ENCODE measurements around the gene EFCAB9. TPM values are rescaled to one million over a fixed set of nuclear protein-coding genes. Genes with fewer than 3 reads are reported as not detected.
"Not testable (repeated sequence)": the region's sequence is repeated elsewhere in the genome, so short reads cannot be mapped to it uniquely, and the experiment has no call there.

EFCAB9 gene
- total RNA-seq, 2 experiments from 2014 or later = not detected

- H3K27me3 Mint-ChIP-seq = peaks cover 11% of the 10 kb centered on the region
- CTCF ChIA-PET = interaction anchor here (1.4 to 2.9 kb wide), 2 partner anchors 11 kb away, joined by 4 to 18 read pairs; partner anchors contain the start of gene STK10
- POLR2A ChIA-PET = interaction anchor here (0.6 kb wide), 1 partner anchor 141 kb away, joined by 3 read pairs; no protein-coding TSS in a partner anchor
Observed at GRCh38 chr5:172199446-172199845, 5.5 kb downstream of the EFCAB9 start.

DNA sequence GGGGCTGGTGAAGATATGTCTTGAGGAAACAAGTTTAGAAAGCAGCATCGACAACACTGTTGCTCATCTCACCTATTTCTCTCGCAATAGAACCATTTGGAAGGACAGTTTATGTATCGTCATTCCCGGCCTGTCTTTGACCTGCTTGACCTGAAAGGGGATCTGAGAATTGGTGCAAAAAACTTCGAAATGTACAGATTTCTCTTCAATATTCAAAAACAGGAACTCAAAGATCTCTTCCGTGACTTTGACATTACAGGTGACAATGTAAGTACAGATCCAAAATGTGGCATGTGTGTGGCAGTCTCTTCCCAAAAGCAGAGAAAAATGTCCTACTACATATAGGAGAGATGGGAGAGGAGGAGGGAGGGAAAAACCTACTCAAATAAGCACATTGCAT, 6.5 kb downstream of the EFCAB9 start:
- ChIA-PET POLR2A (no interaction called here), CTCF (no interaction called here)
- Mint-ChIP-seq H3K4me3 (no peak overlapping the region), H3K27me3 (peaks cover 11% of the 10 kb centered on the region), H3K27ac (no peak overlapping the region), H3K4me1 (no peaks in the 10 kb centered on the region), H3K36me3 (ENCODE audit: low read depth) (no peaks in the 10 kb centered on the region), H3K9me3 (no peaks in the 10 kb centered on the region)
- no peak for DNase-seq

More at GRCh38 chr5:172199446-172199845, 5.5 kb downstream of the EFCAB9 start:
- Mint-ChIP-seq H3K4me3 (no peak overlapping the region), H3K4me1 (no peaks in the 10 kb centered on the region), H3K9me3 (no peaks in the 10 kb centered on the region), H3K27ac (no peak overlapping the region), H3K36me3 (ENCODE audit: low read depth) (no peaks in the 10 kb centered on the region)
- DNase-seq = no peak

GRCh38 chr5:172205984-172206383, 12.0 kb downstream of the EFCAB9 start:
- H3K27me3 Mint-ChIP-seq; H3K9me3 Mint-ChIP-seq; H3K27ac Mint-ChIP-seq; H3K36me3 Mint-ChIP-seq (ENCODE audit: low read depth); H3K4me3 Mint-ChIP-seq; POLR2A ChIA-PET; DNase-seq; H3K4me1 Mint-ChIP-seq; CTCF ChIA-PET: not testable (repeated sequence)

DNA sequence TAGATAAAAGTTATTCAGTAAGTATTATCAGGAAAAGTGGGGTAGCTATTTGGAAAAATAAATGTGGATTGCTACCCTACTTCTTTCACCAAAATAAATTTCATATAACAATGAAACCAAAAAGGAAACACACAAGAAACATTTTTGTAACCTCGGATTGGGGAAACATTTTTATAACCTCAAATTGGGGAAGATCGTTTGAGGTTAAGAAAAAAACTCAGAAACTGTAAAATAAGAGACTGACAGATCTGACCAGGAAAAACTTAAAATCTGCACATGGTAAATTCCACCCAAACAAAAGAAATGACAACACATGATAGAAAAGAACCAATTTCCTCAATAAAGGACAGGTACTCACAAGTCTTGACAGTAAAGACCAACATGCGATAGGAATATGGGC, 13.5 kb downstream of the EFCAB9 start:
- Mint-ChIP-seq H3K27me3 (no peaks in the 10 kb centered on the region), H3K27ac (no peak overlapping the region), H3K9me3 (no peaks in the 10 kb centered on the region), H3K4me3 (no peak overlapping the region), H3K4me1 (no peaks in the 10 kb centered on the region), H3K36me3 (ENCODE audit: low read depth) (peaks cover 10% of the 10 kb centered on the region)
- DNase-seq = no peak
- CTCF ChIA-PET = no interaction called here
- POLR2A ChIA-PET = no interaction called here

GRCh38 chr5:172209714-172210113, 15.7 kb downstream of the EFCAB9 start:
- H3K4me3 Mint-ChIP-seq = no peak overlapping the region
- CTCF ChIA-PET = interaction anchor here (2.0 kb wide), 1 partner anchor 21 kb away, joined by 8 read pairs; the partner anchor contains the start of gene STK10
- H3K36me3 Mint-ChIP-seq (ENCODE audit: low read depth) = peaks cover 10% of the 10 kb centered on the region
- H3K27me3 Mint-ChIP-seq = no peaks in the 10 kb centered on the region
- no peak for DNase-seq
- no peak overlapping the region for H3K27ac Mint-ChIP-seq
- no peaks in the 10 kb centered on the region for H3K9me3 Mint-ChIP-seq
- no peaks in the 10 kb centered on the region for H3K4me1 Mint-ChIP-seq
- POLR2A ChIA-PET = no interaction called here

GRCh38 chr5:172211676-172212075, 17.7 kb downstream of the EFCAB9 start:
- Mint-ChIP-seq H3K27ac (no peak overlapping the region), H3K9me3 (no peaks in the 10 kb centered on the region), H3K27me3 (no peaks in the 10 kb centered on the region), H3K4me3 (no peak overlapping the region), H3K36me3 (ENCODE audit: low read depth) (peaks cover 16% of the 10 kb centered on the region), H3K4me1 (peaks cover 5% of the 10 kb centered on the region)
- ChIA-PET POLR2A (no interaction called here), CTCF (interaction anchor here (0.6 to 2.6 kb wide), 2 partner anchors 9 to 23 kb away, joined by 3 to 8 read pairs; partner anchors contain the start of gene STK10)
- no peak for DNase-seq

DNA sequence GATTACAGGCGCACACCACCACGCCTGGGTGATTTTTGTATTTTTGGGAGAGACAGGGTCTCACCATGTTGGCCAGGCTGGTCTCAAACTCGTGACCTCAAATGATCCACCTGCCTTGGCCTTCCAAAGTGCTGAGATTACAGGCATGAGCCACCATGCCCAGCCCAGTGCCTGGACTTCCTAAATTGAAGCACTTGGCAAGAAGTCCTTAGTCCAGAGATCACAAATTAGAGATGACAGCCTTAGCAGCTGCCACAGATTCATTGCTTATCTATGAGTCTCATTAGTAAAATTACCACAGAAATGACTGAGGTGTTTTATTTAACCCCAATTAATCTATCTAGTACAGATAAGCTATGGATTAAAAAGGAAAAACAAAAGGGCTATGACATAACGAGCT, 19.2 kb downstream of the EFCAB9 start:
- ChIA-PET POLR2A (no interaction called here), CTCF (interaction anchor here (0.6 to 2.6 kb wide), 3 partner anchors 24 to 1987 kb away, joined by 3 to 8 read pairs (median 3); partner anchors contain the start of gene STK10)
- Mint-ChIP-seq H3K4me3 (no peak overlapping the region), H3K4me1 (peaks cover 7% of the 10 kb centered on the region), H3K36me3 (ENCODE audit: low read depth) (peaks cover 25% of the 10 kb centered on the region), H3K27me3 (no peaks in the 10 kb centered on the region), H3K27ac (no peak overlapping the region), H3K9me3 (peaks cover 3% of the 10 kb centered on the region)
- no peak for DNase-seq

GRCh38 chr5:172216345-172216744, 22.4 kb downstream of the EFCAB9 start:
- H3K27ac Mint-ChIP-seq = no peak overlapping the region
- ChIA-PET POLR2A (no interaction called here), CTCF (no interaction called here)
- H3K4me1 Mint-ChIP-seq = peaks cover 7% of the 10 kb centered on the region
- no peak overlapping the region for H3K4me3 Mint-ChIP-seq
- peaks cover 48% of the 10 kb centered on the region for H3K36me3 Mint-ChIP-seq (ENCODE audit: low read depth)
- H3K27me3 Mint-ChIP-seq = no peaks in the 10 kb centered on the region
- peaks cover 13% of the 10 kb centered on the region for H3K9me3 Mint-ChIP-seq
- no peak for DNase-seq

DNA sequence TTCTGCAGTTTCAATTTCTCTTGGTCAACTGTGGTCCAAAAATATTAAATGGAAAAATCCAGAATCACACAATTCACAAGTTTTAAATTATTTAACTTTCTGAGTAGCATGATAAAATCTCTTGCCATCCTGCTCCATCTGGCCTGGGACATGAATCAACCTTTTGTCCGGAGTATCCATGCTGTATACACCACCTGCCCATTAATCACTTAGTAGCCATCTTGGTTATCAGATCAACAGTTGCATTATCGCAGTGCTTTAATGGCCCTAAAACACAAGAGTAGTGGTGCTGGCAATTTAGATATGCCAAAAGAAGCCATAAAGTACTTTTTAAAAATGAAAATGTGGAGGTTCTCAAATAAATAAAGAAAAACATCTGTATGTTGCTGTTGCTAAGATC, 25.3 kb downstream of the EFCAB9 start:
- no peak for DNase-seq
- Mint-ChIP-seq H3K9me3 (peaks cover 18% of the 10 kb centered on the region), H3K27me3 (no peaks in the 10 kb centered on the region), H3K4me3 (no peak overlapping the region), H3K27ac (no peak overlapping the region), H3K36me3 (ENCODE audit: low read depth) (peaks cover 62% of the 10 kb centered on the region), H3K4me1 (peaks cover 22% of the 10 kb centered on the region)
- ChIA-PET CTCF (no interaction called here), POLR2A (interaction anchor here (0.6 kb wide), 1 partner anchor 1102 kb away, joined by 5 read pairs; no protein-coding TSS in a partner anchor)

DNA sequence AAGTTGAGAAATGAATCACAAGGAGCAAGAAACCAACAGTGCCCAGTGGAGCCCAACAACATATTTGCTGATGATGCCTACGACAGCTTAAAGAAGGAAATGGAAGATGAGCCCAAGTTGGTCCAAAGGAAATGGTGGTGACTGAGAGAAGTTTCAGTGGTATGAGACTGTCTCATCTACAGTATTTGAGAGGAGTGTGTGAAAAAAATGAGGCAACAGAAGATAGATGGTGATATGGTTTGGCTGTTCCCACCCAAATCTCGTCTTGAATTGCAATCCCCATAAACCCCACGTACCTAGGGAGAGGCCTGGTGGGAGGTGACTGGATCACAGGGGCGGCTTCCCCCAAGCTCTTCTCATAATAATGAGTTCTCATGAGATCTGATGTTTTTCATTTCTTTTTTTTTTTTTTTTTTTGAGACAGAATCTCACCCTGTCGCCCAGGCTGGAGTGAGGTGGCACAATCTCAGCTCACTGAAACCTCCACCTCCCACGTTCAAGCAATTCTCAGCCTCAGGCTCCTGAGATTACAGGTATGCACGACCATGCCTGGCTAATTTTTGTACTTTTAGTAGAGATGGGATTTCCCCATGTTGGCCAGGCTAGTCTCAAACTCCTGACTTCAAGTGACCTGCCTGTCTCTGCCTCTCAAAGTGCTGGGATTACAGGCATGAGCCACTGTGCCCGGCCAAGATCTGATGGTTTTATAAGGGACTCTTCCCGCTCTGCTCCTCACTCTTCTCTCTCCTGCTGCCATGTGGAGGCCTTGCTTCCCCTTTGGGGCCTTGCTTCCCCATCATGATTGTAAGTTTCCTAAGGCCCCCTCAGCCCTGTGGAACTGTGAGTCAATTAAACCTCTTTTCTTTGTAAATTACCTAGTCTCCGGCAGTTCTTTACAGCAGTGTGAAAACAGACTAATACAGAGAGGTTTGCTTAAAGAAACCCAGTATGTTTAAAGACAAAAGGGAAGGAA, 30.2 kb downstream of the EFCAB9 start:
- Mint-ChIP-seq H3K4me1 (peaks cover 26% of the 10 kb centered on the region), H3K4me3 (peak overlapping the region; percentile 32), H3K27me3 (no peaks in the 10 kb centered on the region), H3K36me3 (ENCODE audit: low read depth) (peaks cover 58% of the 10 kb centered on the region), H3K9me3 (peaks cover 11% of the 10 kb centered on the region), H3K27ac (peak overlapping the region; percentile 83)
- POLR2A ChIA-PET = interaction anchor here (0.6 kb wide), 1 partner anchor 763 kb away, joined by 5 read pairs; no protein-coding TSS in a partner anchor
- CTCF ChIA-PET = interaction anchor here (0.6 to 1.0 kb wide), 2 partner anchors 41 to 159 kb away, joined by 3 read pairs; no protein-coding TSS in a partner anchor
- peak; percentile 33 for DNase-seq

GRCh38 chr5:172224996-172225395, 31.0 kb downstream of the EFCAB9 start:
- no peak for DNase-seq
- Mint-ChIP-seq H3K27ac (no peak overlapping the region), H3K4me3 (no peak overlapping the region), H3K27me3 (no peaks in the 10 kb centered on the region), H3K36me3 (ENCODE audit: low read depth) (peaks cover 54% of the 10 kb centered on the region), H3K9me3 (peaks cover 5% of the 10 kb centered on the region), H3K4me1 (peaks cover 30% of the 10 kb centered on the region)
- CTCF ChIA-PET = interaction anchor here (0.5 to 0.8 kb wide), 3 partner anchors 10 to 182 kb away, joined by 3 read pairs; no protein-coding TSS in a partner anchor
- POLR2A ChIA-PET = no interaction called here

DNA sequence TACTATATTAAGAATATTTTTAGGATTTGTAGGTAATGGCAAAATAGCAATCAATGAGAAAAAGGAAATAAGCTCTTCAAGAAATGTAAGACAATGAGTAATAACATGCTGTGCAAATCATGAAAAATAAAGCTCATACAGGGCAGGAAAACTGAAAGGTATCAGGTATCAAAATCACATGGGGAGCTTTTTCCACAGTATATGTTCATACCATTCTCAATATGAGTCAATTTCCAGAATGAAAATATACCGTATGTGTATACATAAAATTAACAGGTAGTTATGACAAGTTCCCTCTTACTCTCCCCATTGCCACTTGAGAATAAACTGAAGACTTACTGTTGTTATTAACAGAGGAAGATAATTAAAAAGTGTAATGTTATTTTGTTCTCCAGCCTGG, 35.9 kb downstream of the EFCAB9 start:
- Mint-ChIP-seq H3K4me3 (no peak overlapping the region), H3K36me3 (ENCODE audit: low read depth) (peaks cover 48% of the 10 kb centered on the region), H3K27me3 (no peaks in the 10 kb centered on the region), H3K4me1 (peaks cover 21% of the 10 kb centered on the region), H3K27ac (no peak overlapping the region), H3K9me3 (no peaks in the 10 kb centered on the region)
- DNase-seq = no peak
- ChIA-PET POLR2A (no interaction called here), CTCF (interaction anchor here (0.6 to 1.0 kb wide), 2 partner anchors 42 to 121 kb away, joined by 3 read pairs; partner anchors contain the start of gene STK10)

- Mint-ChIP-seq H3K4me1 (peaks cover 53% of the 10 kb centered on the region), H3K9me3 (no peaks in the 10 kb centered on the region)
- CTCF ChIA-PET = interaction anchor here (0.7 to 1.3 kb wide), 2 partner anchors 9 to 36 kb away, joined by 3 read pairs; no protein-coding TSS in a partner anchor
Observed at GRCh38 chr5:172234031-172234430, 40.1 kb downstream of the EFCAB9 start.

More at GRCh38 chr5:172234031-172234430, 40.1 kb downstream of the EFCAB9 start:
- H3K27ac Mint-ChIP-seq = no peak overlapping the region
- no peak for DNase-seq
- POLR2A ChIA-PET = no interaction called here
- peaks cover 43% of the 10 kb centered on the region for H3K36me3 Mint-ChIP-seq (ENCODE audit: low read depth)
- no peak overlapping the region for H3K4me3 Mint-ChIP-seq
- H3K27me3 Mint-ChIP-seq = no peaks in the 10 kb centered on the region
